GM23248 (cell line): ENCODE data around the gene EYA4. TPM values are rescaled to one million over a fixed set of nuclear protein-coding genes. Genes with fewer than 3 reads are reported as not detected.

ENCODE experiments used
- DNase-seq: peaks from one replicate; pipeline ENCODE4 v3.0.0-alpha.2; 2015
- H2AFZ ChIP-seq: fragments of 200-600 bp; sonication (generic); 2 replicates; pipeline ENCODE4 v1.6.1; 2016; ENCODE audit warnings: antibody characterized with exemption
- H3F3A ChIP-seq: fragments of 200-600 bp; sonication (generic); 2 replicates; pipeline ENCODE4 v1.6.1; 2016; ENCODE audit warnings: mild to moderate bottlenecking, antibody characterized with exemption, mixed run types; ENCODE audit not compliant: insufficient read depth
- H3K27ac ChIP-seq: fragments of 200-600 bp; sonication (generic); 2 replicates; pipeline ENCODE4 v1.5.1; 2016; ENCODE audit warnings: mild to moderate bottlenecking
- H3K27me3 ChIP-seq: fragments of 200-600 bp; sonication (generic); replicated peaks from 2 replicates; pipeline ENCODE4 v1.6.1; 2016; ENCODE audit warnings: mild to moderate bottlenecking; ENCODE audit not compliant: insufficient read depth
- H3K36me3 ChIP-seq: fragments of 200-600 bp; sonication (generic); 2 replicates; pipeline ENCODE4 v1.6.1; 2016; ENCODE audit warnings: low read depth, mild to moderate bottlenecking
- H3K4me1 ChIP-seq: fragments of 200-600 bp; sonication (generic); 2 replicates; pipeline ENCODE4 v1.6.1; 2016; ENCODE audit warnings: mild to moderate bottlenecking; ENCODE audit not compliant: insufficient read depth
- H3K4me2 ChIP-seq: fragments of 200-600 bp; sonication (generic); one replicate; pipeline ENCODE4 v1.6.1; 2016; ENCODE audit warnings: mild to moderate bottlenecking; ENCODE audit not compliant: unreplicated experiment
- H3K4me3 ChIP-seq: fragments of 200-600 bp; sonication (generic); 2 replicates; pipeline ENCODE4 v1.5.1; 2016; ENCODE audit warnings: mild to moderate bottlenecking
- H3K79me2 ChIP-seq: fragments of 200-600 bp; sonication (generic); 2 replicates; pipeline ENCODE4 v1.6.1; 2016; ENCODE audit warnings: mild to moderate bottlenecking; ENCODE audit not compliant: insufficient read depth
- H3K9ac ChIP-seq: fragments of 200-600 bp; sonication (generic); 2 replicates; pipeline ENCODE4 v1.6.1; 2016; ENCODE audit warnings: mild to moderate bottlenecking
- H3K9me2 ChIP-seq: fragments of 200-600 bp; sonication (generic); 2 replicates; pipeline ENCODE4 v1.6.1; 2016; ENCODE audit warnings: mixed run types, mild to moderate bottlenecking, moderate library complexity; ENCODE audit not compliant: insufficient read depth
- H3K9me3 ChIP-seq: fragments of 200-600 bp; sonication (generic); one replicate; pipeline ENCODE4 v1.6.1; 2017; ENCODE audit warnings: low read depth
- H4K20me1 ChIP-seq: fragments of 200-600 bp; sonication (generic); 2 replicates; pipeline ENCODE4 v1.6.0; 2016; ENCODE audit not compliant: insufficient read depth
- EZH2 ChIP-seq: fragments of 200-600 bp; sonication (generic); IDR thresholded peaks from 2 replicates; pipeline ENCODE4 v1.6.1; 2018; ENCODE audit warnings: antibody characterized with exemption, mild to moderate bottlenecking; ENCODE audit not compliant: insufficient read depth, poor library complexity, severe bottlenecking
- EZH2phosphoT487 ChIP-seq: fragments of 200-600 bp; sonication (generic); IDR thresholded peaks from 2 replicates; pipeline ENCODE4 v1.6.1; 2018; ENCODE audit warnings: antibody characterized with exemption, moderate library complexity, mild to moderate bottlenecking, low read depth; ENCODE audit not compliant: insufficient read depth
- WGBS, 2 experiments: methylation state at CpG; one replicate each; pipeline ENCODE4 v1.1.6; 2015 to 2017; ENCODE audit warnings: low lambda C conversion rate in 2 of 2, low coverage in 1 of 2; ENCODE audit errors: missing lambda C conversion rate in 2 of 2; 5-methylcytosine and 5-hydroxymethylcytosine counted together
- in situ Hi-C: fragments of 300-500 bp; cut with MboI; formaldehyde crosslinking; loops from 2 replicates; pipeline ENCODE4 v1.15.0; 2020
- polyA plus RNA-seq: library from polyadenylated mRNA; unstranded; fragments of >200 nt; fragmentation: Nextera tagmentation; extraction: Ambion mirVana; gene quantifications from 2 replicates; pipeline ENCODE4 v1.2.1, GENCODE V29; 2016
- total RNA-seq: library from RNA; depleted of rRNA; stranded (reverse); fragments of >200 nt; shearing (Covaris generic); gene quantifications from 2 replicates; pipeline ENCODE4 v1.2.3, GENCODE V29; 2014

The EYA4 gene
- total and polyA plus RNA-seq, 2 experiments from 2014 or later = not detected

DNA sequence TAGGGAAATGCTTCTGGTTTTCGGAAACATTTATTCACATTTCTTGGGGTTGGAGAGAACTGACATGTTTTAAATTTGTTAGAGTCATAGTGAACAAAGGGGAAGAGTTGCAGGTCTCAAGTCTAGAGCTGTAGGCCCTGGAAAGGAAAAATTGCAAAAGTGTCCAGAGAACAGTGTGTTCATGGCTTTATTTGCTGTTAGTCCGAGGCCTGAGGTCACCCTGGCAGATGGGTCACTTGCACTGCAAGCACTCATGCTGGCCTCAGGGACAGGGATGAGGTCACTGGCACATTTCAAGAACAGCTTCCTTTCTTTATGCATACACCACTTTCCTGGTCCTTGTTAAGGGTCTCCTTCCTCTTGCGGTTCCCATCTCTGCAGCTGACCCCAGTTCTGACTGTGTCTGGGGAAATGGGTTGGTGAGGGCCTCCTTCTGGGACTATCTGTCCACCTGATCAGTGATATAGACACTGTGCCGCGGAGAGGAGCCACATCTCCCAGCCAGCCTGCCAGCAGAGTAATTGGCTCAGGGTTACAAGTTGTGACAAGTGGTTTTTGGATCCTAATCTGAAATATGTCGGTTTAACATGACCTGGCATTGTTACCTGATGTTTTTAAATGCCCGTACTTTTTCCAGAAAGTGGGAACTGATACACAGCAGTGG lies 194.0 kb downstream of the EYA4 start:
- no peak overlapping the region for H3K4me3 ChIP-seq
- H3F3A ChIP-seq = no peaks in the 10 kb centered on the region
- 0 out of 2 replicates have a peak, but pooled peaks cover 5% of the 10 kb centered on the region for H3K27me3 ChIP-seq
- no peaks in the 10 kb centered on the region for H3K9me3 ChIP-seq
- no peaks in the 10 kb centered on the region for H3K79me2 ChIP-seq
- no peaks in the 10 kb centered on the region for H3K4me1 ChIP-seq
- in situ Hi-C loops = no loop called here
- H2AFZ ChIP-seq = no peak overlapping the region
- no peaks in the 10 kb centered on the region for H4K20me1 ChIP-seq
- H3K9me2 ChIP-seq = no peaks in the 10 kb centered on the region
- no peak for TF ChIP-seq EZH2
- TF ChIP-seq EZH2phosphoT487 = no peak
- 57 to 58% methylated on average over 7 of the region's 7 CpGs for WGBS, 2 experiments
- no peak overlapping the region for H3K27ac ChIP-seq
- no peak overlapping the region for H3K4me2 ChIP-seq
- H3K9ac ChIP-seq = no peak overlapping the region
- H3K36me3 ChIP-seq = no peaks in the 10 kb centered on the region
- DNase-seq = no peak

DNA sequence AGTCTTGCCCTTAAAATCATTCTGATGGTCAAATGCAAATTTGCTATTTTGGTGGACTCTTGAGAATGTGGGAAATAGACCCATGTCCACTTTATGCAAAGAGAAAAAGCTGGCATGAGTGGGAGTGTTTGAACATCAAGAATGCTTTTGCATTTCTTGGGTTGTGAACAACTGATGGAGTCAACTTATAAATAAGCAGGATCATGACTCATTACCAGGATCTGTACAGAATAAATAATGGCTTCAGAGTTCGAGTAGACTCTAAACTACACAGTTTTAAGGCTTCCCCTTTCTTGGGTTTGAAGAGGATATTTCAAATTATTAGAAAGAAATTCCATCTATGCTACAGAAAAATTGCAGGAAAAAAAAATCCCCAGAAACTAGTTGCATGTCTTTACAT lies 195.5 kb downstream of the EYA4 start:
- H3F3A ChIP-seq = no peaks in the 10 kb centered on the region
- WGBS, 2 experiments = 4% methylated on average over 1 of the region's 1 CpG
- no peaks in the 10 kb centered on the region for H3K9me2 ChIP-seq
- peak; percentile 4 for DNase-seq
- H3K4me1 ChIP-seq = no peaks in the 10 kb centered on the region
- no peak overlapping the region for H3K4me3 ChIP-seq
- no peaks in the 10 kb centered on the region for H3K79me2 ChIP-seq
- H3K36me3 ChIP-seq = no peaks in the 10 kb centered on the region
- no peak overlapping the region for H3K4me2 ChIP-seq
- no peak overlapping the region for H2AFZ ChIP-seq
- in situ Hi-C loops = no loop called here
- H3K27me3 ChIP-seq = 0 out of 2 replicates have a peak, but pooled peaks cover 5% of the 10 kb centered on the region
- no peak overlapping the region for H3K9ac ChIP-seq
- H3K27ac ChIP-seq = no peak overlapping the region
- H3K9me3 ChIP-seq = no peaks in the 10 kb centered on the region
- H4K20me1 ChIP-seq = no peaks in the 10 kb centered on the region
- TF ChIP-seq EZH2 (no peak), EZH2phosphoT487 (no peak)

- H3K4me1 ChIP-seq = no peaks in the 10 kb centered on the region
- no peak overlapping the region for H3K4me2 ChIP-seq
- no peak for DNase-seq
- no peaks in the 10 kb centered on the region for H3K9me3 ChIP-seq
- no peak overlapping the region for H3K27ac ChIP-seq
- 68 to 71% methylated on average over 2 of the region's 2 CpGs for WGBS, 2 experiments
- no peaks in the 10 kb centered on the region for H4K20me1 ChIP-seq
- H3K4me3 ChIP-seq = no peak overlapping the region
- H2AFZ ChIP-seq = no peak overlapping the region
- in situ Hi-C loops = no loop called here
- H3K9me2 ChIP-seq = no peaks in the 10 kb centered on the region
- H3F3A ChIP-seq = no peaks in the 10 kb centered on the region
- H3K36me3 ChIP-seq = no peaks in the 10 kb centered on the region
- TF ChIP-seq EZH2 = no peak
- no peak for TF ChIP-seq EZH2phosphoT487
- H3K79me2 ChIP-seq = no peaks in the 10 kb centered on the region
- H3K27me3 ChIP-seq = 0 out of 2 replicates have a peak, but pooled peaks cover 5% of the 10 kb centered on the region
- no peak overlapping the region for H3K9ac ChIP-seq
Observed at GRCh38 chr6:133441491-133441890, 200.3 kb downstream of the EYA4 start.

GRCh38 chr6:133446789-133447188 lies 205.6 kb downstream of the EYA4 start:
- Histone ChIP-seq H3K9me2 (no peaks in the 10 kb centered on the region), H4K20me1 (no peaks in the 10 kb centered on the region), H2AFZ (no peak overlapping the region), H3K79me2 (no peaks in the 10 kb centered on the region), H3K9me3 (no peaks in the 10 kb centered on the region), H3F3A (no peaks in the 10 kb centered on the region), H3K4me2 (no peak overlapping the region), H3K36me3 (no peaks in the 10 kb centered on the region), H3K9ac (no peak overlapping the region), H3K27me3 (no peaks in the 10 kb centered on the region), H3K4me3 (no peak overlapping the region), H3K4me1 (no peaks in the 10 kb centered on the region), H3K27ac (no peak overlapping the region)
- in situ Hi-C loops = no loop called here
- TF ChIP-seq EZH2 (no peak), EZH2phosphoT487 (no peak)
- no peak for DNase-seq

DNA sequence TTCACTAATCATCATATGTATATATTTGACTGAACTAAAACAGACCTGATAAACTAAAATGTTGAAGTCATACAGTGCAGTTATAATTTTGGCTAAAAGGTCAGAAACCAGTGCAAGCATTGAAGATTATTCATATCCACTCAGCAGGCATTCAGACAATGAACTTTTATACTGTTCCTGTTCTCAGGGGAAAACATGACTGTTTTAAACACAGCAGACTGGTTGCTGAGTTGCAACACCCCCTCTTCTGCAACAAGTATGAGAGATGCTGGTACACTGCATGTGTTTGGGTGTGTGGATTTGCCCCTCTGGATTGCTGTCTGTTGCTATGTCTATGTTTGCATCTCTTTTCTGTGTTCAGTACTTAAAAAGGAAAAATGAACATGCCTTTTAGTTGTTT lies 206.8 kb downstream of the EYA4 start:
- Histone ChIP-seq H3K9ac (no peak overlapping the region), H3K9me3 (no peaks in the 10 kb centered on the region), H3K4me3 (no peak overlapping the region), H3K9me2 (no peaks in the 10 kb centered on the region), H3K27me3 (no peaks in the 10 kb centered on the region), H3K4me1 (no peaks in the 10 kb centered on the region), H2AFZ (no peak overlapping the region), H4K20me1 (no peaks in the 10 kb centered on the region), H3K4me2 (no peak overlapping the region), H3K27ac (no peak overlapping the region), H3K36me3 (no peaks in the 10 kb centered on the region), H3K79me2 (no peaks in the 10 kb centered on the region), H3F3A (no peaks in the 10 kb centered on the region)
- in situ Hi-C loops = no loop called here
- DNase-seq = peak; percentile 65
- no peak for TF ChIP-seq EZH2
- no peak for TF ChIP-seq EZH2phosphoT487
